Kidney (tissue), 14 donors: Measurements from ENCODE around the gene STX16. TPM values are rescaled to one million over a fixed set of nuclear protein-coding genes. Genes with fewer than 3 reads are reported as not detected.

Experiments
- DNase-seq, 5 donors: peaks; one replicate each; pipeline ENCODE4 v3.0.0-alpha.2; 2013 to 2020
- FAIRE-seq: peaks from 2 replicates; lab custom pipeline; 2012; peaks lifted over from hg19 to GRCh38; lab: Jason Lieb, UNC
- H3K27ac ChIP-seq, 2 donors: one replicate each; pipeline ENCODE4 v1.7.0; 2013; ENCODE audit warnings: low read depth in 2 of 2, low read length in 2 of 2, inconsistent platforms in 1 of 2
- H3K27me3 ChIP-seq: one replicate; pipeline ENCODE4 v1.7.1; 2013; ENCODE audit warnings: low read length, inconsistent platforms; ENCODE audit not compliant: control insufficient read depth, insufficient read depth
- H3K36me3 ChIP-seq, 3 donors: one replicate each; pipeline versions ENCODE4 v1.7.0 to v1.7.1; 2013; ENCODE audit warnings: low read length in 3 of 3, control low read depth in 1 of 3, inconsistent platforms in 1 of 3; ENCODE audit not compliant: insufficient read depth in 3 of 3, control insufficient read depth in 2 of 3
- H3K4me1 ChIP-seq, 3 donors: one replicate each; pipeline versions ENCODE4 v1.7.0 to v1.7.1; 2013; ENCODE audit warnings: low read length in 3 of 3, inconsistent platforms in 1 of 3, low read depth in 1 of 3; ENCODE audit not compliant: control insufficient read depth in 2 of 3, insufficient read depth in 2 of 3
- H3K4me3 ChIP-seq, 3 donors: one replicate each; pipeline versions ENCODE4 v1.7.0 to v1.8.1; 2013; ENCODE audit warnings: low read length in 3 of 3, control low read depth in 1 of 3, inconsistent platforms in 1 of 3
- H3K9ac ChIP-seq, 3 donors: one replicate each; pipeline versions ENCODE4 v1.7.0 to v1.7.1; 2013; ENCODE audit warnings: low read length in 3 of 3, control low read depth in 1 of 3, inconsistent platforms in 1 of 3
- H3K9me3 ChIP-seq, 3 donors: one replicate each; pipeline versions ENCODE4 v1.7.0 to v1.7.1; 2013; ENCODE audit warnings: low read length in 3 of 3, control low read depth in 1 of 3, inconsistent platforms in 1 of 3; ENCODE audit not compliant: control insufficient read depth in 2 of 3, insufficient read depth in 1 of 3
- CTCF ChIP-seq: IDR thresholded peaks from 3 replicates; pipeline ENCODE4 v1.5.1; 2012; ENCODE audit warnings: mild to moderate bottlenecking, moderate library complexity, borderline replicate concordance; ENCODE audit not compliant: insufficient read depth; ENCODE audit errors: extremely low read depth
- intact Hi-C: fragments of 100-400 bp; cut with DNase I; formaldehyde crosslinking; loops from one replicate; pipeline ENCODE4 v1.11.1; 2022
- polyA plus RNA-seq: library from polyadenylated mRNA; stranded (reverse); fragments of 350-450 nt; fragmentation: Illumina TruSeq; extraction: RNeasy Lipid Tissue Mini Kit (QIAGEN cat#74804); gene quantifications from one replicate; pipeline ENCODE4 v1.2.3, GENCODE V29; 2014; ENCODE audit warnings: low read depth, low replicate concordance; ENCODE audit not compliant: insufficient read depth
- total RNA-seq: library from RNA; stranded (reverse); fragmentation: NEBNext Ultra II Directional; extraction: Animal tissue kit (Norgen Biotek cat#: 25700); gene quantifications from one replicate; pipeline ENCODE4 v1.2.1, GENCODE V29; 2021
- donor health status: control.
- donor health status: control.
- donor health status: control.
- donor health status: control.
- donor health status: control.
- donor health status: DM: yes; HTN: yes; CAD: no.
- donor health status: Normal renal cell carcinoma (clear cell type).

The STX16 gene
- total and polyA plus RNA-seq, 2 donors from 2014 or later, result 20.6 to 60.7 TPM

- Histone ChIP-seq H3K9me3 (no peaks in the 10 kb centered on the region), H3K36me3 (peaks cover 7 to 55% (median 12%) of the 10 kb centered on the region in 3 donors), H3K4me1 (peaks cover 0 to 17% (median 0%) of the 10 kb centered on the region in 3 donors), H3K27me3 (no peaks in the 10 kb centered on the region), H3K4me3 (no peak overlapping the region), H3K27ac (no peak overlapping the region), H3K9ac (no peak overlapping the region)
- intact Hi-C loops, result no loop called here
- TF ChIP-seq CTCF, result no peak
- FAIRE-seq (no peak), DNase-seq (peak in 2 of 5 donors; percentile 41 to 45)
These were observed 47.0 kb downstream of the STX16 start for GRCh38 chr20:58697867-58698703.

GRCh38 chr20:58698741-58699622, 47.9 kb downstream of the STX16 start:
- Histone ChIP-seq H3K27ac (no peak overlapping the region), H3K36me3 (peaks cover 12 to 63% (median 14%) of the 10 kb centered on the region in 3 donors), H3K9me3 (no peaks in the 10 kb centered on the region), H3K9ac (no peak overlapping the region), H3K27me3 (no peaks in the 10 kb centered on the region), H3K4me3 (no peak overlapping the region), H3K4me1 (peaks cover 0 to 9% (median 0%) of the 10 kb centered on the region in 3 donors)
- intact Hi-C loops, result no loop called here
- no peak for FAIRE-seq
- TF ChIP-seq CTCF, result no peak
- peak in 2 of 5 donors; percentile 19 to 52 for DNase-seq

- Histone ChIP-seq H3K27ac (no peak overlapping the region), H3K9me3 (no peaks in the 10 kb centered on the region), H3K27me3 (no peaks in the 10 kb centered on the region), H3K4me1 (peaks cover 0 to 3% (median 0%) of the 10 kb centered on the region in 3 donors), H3K4me3 (no peak overlapping the region), H3K9ac (no peak overlapping the region), H3K36me3 (peaks cover 11 to 64% (median 15%) of the 10 kb centered on the region in 3 donors)
- intact Hi-C loops, result no loop called here
- DNase-seq (no peak), FAIRE-seq (no peak)
- no peak for TF ChIP-seq CTCF
These were observed 48.6 kb downstream of the STX16 start for GRCh38 chr20:58699623-58700107.
